ENCODE results near the gene MAP3K3. TPM values are rescaled to one million over a fixed set of nuclear protein-coding genes. Genes with fewer than 3 reads are reported as not detected.

Gene MAP3K3
- total RNA-seq, 2 experiments from 2014 or later = 75.8 to 78.1 TPM

- no peaks in the 10 kb centered on the region for H3K27me3 Mint-ChIP-seq
- ChIA-PET POLR2A (no interaction called here), CTCF (no interaction called here)
- intact Hi-C loops (cut with DNase I, micrococcal nuclease) = loop anchor here in 1 of 2 experiments (1.0 kb wide), 1 partner anchor 45 kb away; no protein-coding TSS in a partner anchor
- H3K9me3 Mint-ChIP-seq = no peaks in the 10 kb centered on the region
- no peak for TF ChIP-seq CTCF (IDR thresholded peaks at IDR 0.05)
- no peaks in the 10 kb centered on the region for H3K27me3 ChIP-seq (ENCODE audit: control insufficient read depth in 1 of 2, insufficient read depth in 2 of 2, low read length in 2 of 2)
- no peak overlapping the region for H3K4me3 ChIP-seq (ENCODE audit: low read length)
- no peak overlapping the region for H3K27ac ChIP-seq (ENCODE audit: low read depth in 1 of 2, low read length in 2 of 2)
- no peaks in the 10 kb centered on the region for H3K9me3 ChIP-seq (ENCODE audit: control insufficient read depth in 1 of 2, insufficient read depth in 1 of 2, low read length in 2 of 2)
- H3K36me3 Mint-ChIP-seq (ENCODE audit: low read depth) = peaks cover 82% of the 10 kb centered on the region
- DNase-seq (no peak), ATAC-seq (ENCODE audit: poor library complexity) (no peak)
- peaks cover 41% of the 10 kb centered on the region for H3K36me3 ChIP-seq (ENCODE audit: insufficient read depth, low read length)
- peaks cover 11% of the 10 kb centered on the region for H3K4me1 ChIP-seq (ENCODE audit: insufficient read depth, low read length)
- no peak overlapping the region for H3K4me3 Mint-ChIP-seq
- no peak overlapping the region for H3K27ac Mint-ChIP-seq
- peaks cover 23% of the 10 kb centered on the region for H3K4me1 Mint-ChIP-seq (ENCODE audit: low read depth)
Observed at GRCh38 chr17:63647936-63648335, 25.7 kb downstream of the MAP3K3 start.

- no peak for TF ChIP-seq CTCF (IDR thresholded peaks at IDR 0.05)
- CTCF ChIA-PET = no interaction called here
- Mint-ChIP-seq H3K27ac (no peak overlapping the region), H3K9me3 (no peaks in the 10 kb centered on the region), H3K4me3 (no peak overlapping the region), H3K4me1 (ENCODE audit: low read depth) (peaks cover 23% of the 10 kb centered on the region), H3K27me3 (no peaks in the 10 kb centered on the region), H3K36me3 (ENCODE audit: low read depth) (peaks cover 91% of the 10 kb centered on the region)
- no peak overlapping the region for H3K4me3 ChIP-seq (ENCODE audit: low read length)
- peaks cover 11% of the 10 kb centered on the region for H3K4me1 ChIP-seq (ENCODE audit: insufficient read depth, low read length)
- POLR2A ChIA-PET = no interaction called here
- intact Hi-C loops (cut with DNase I, micrococcal nuclease) = no loop called here
- DNase-seq = no peak
- ATAC-seq (ENCODE audit: poor library complexity) = no peak
- H3K27me3 ChIP-seq (ENCODE audit: control insufficient read depth in 1 of 2, insufficient read depth in 2 of 2, low read length in 2 of 2) = no peaks in the 10 kb centered on the region
- peaks cover 47% of the 10 kb centered on the region for H3K36me3 ChIP-seq (ENCODE audit: insufficient read depth, low read length)
- H3K9me3 ChIP-seq (ENCODE audit: control insufficient read depth in 1 of 2, insufficient read depth in 1 of 2, low read length in 2 of 2) = no peaks in the 10 kb centered on the region
- no peak overlapping the region for H3K27ac ChIP-seq (ENCODE audit: low read depth in 1 of 2, low read length in 2 of 2)
Observed at GRCh38 chr17:63649813-63650212, 27.6 kb downstream of the MAP3K3 start.

- H3K4me3 Mint-ChIP-seq = no peak overlapping the region
- H3K9me3 ChIP-seq (ENCODE audit: control insufficient read depth in 1 of 2, insufficient read depth in 1 of 2, low read length in 2 of 2) = no peaks in the 10 kb centered on the region
- H3K27me3 Mint-ChIP-seq = no peaks in the 10 kb centered on the region
- DNase-seq (no peak), ATAC-seq (ENCODE audit: poor library complexity) (no peak)
- intact Hi-C loops (cut with DNase I, micrococcal nuclease) = no loop called here
- no peak overlapping the region for H3K27ac ChIP-seq (ENCODE audit: low read depth in 1 of 2, low read length in 2 of 2)
- no peak for TF ChIP-seq CTCF (IDR thresholded peaks at IDR 0.05)
- H3K36me3 ChIP-seq (ENCODE audit: insufficient read depth, low read length) = peaks cover 35% of the 10 kb centered on the region
- H3K27ac Mint-ChIP-seq = no peak overlapping the region
- H3K36me3 Mint-ChIP-seq (ENCODE audit: low read depth) = peaks cover 88% of the 10 kb centered on the region
- H3K4me1 Mint-ChIP-seq (ENCODE audit: low read depth) = peaks cover 11% of the 10 kb centered on the region
- no peaks in the 10 kb centered on the region for H3K9me3 Mint-ChIP-seq
- ChIA-PET POLR2A (no interaction called here), CTCF (no interaction called here)
- peaks cover 8% of the 10 kb centered on the region for H3K4me1 ChIP-seq (ENCODE audit: insufficient read depth, low read length)
- H3K4me3 ChIP-seq (ENCODE audit: low read length) = no peak overlapping the region
- no peaks in the 10 kb centered on the region for H3K27me3 ChIP-seq (ENCODE audit: control insufficient read depth in 1 of 2, insufficient read depth in 2 of 2, low read length in 2 of 2)
Observed at GRCh38 chr17:63652106-63652505, 29.9 kb downstream of the MAP3K3 start.

Measured in CD4-positive, alpha-beta T cell (primary cell).